OCI-LY3 (cell line): ENCODE data around the gene LGALS14.

Experiments
- EZH2phosphoT487 ChIP-seq: fragments of 200-600 bp; shearing (Covaris generic); IDR thresholded peaks from 2 replicates; pipeline ENCODE4 v1.6.1; 2018; ENCODE audit warnings: antibody characterized with exemption, mixed run types, low read depth
- TF ChIP-seq, protein P1 (sequence below): fragments of 200-600, 300-600 bp; sonication (generic); IDR thresholded peaks from 2 replicates; pipeline ENCODE4 v1.5.1; 2014; ENCODE audit warnings: antibody characterized with exemption, low read length, low read depth

DNA sequence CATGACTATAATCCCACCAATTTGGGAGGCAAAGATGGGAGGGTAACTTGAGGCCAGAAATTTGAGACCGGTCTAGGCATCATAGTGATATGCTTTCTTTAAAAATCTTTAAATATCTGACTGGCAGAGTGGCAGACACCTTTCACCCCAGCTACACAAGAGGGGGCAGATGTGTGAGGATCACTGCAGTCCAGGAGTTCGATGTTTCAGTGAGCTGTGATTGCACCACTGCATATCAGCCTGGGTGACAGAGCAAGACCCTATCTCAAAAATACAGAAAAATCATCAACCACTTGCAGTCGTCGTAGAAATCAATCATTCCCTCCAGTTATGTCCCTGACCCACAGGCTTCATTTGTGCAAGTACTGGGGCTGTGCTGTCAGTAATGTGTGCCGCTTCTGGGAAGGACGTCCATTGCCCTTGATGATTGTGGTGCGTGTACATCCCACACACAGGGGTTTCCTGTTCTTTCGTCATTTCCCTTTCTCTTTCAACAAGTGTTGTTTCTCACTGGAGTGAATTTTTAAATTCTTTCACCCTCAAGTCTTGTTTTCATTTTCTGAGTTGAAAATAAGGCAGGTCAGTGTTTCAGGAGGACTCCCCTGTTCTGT, 1.4 kb downstream of the LGALS14 start:
- TF ChIP-seq, protein P1, sequence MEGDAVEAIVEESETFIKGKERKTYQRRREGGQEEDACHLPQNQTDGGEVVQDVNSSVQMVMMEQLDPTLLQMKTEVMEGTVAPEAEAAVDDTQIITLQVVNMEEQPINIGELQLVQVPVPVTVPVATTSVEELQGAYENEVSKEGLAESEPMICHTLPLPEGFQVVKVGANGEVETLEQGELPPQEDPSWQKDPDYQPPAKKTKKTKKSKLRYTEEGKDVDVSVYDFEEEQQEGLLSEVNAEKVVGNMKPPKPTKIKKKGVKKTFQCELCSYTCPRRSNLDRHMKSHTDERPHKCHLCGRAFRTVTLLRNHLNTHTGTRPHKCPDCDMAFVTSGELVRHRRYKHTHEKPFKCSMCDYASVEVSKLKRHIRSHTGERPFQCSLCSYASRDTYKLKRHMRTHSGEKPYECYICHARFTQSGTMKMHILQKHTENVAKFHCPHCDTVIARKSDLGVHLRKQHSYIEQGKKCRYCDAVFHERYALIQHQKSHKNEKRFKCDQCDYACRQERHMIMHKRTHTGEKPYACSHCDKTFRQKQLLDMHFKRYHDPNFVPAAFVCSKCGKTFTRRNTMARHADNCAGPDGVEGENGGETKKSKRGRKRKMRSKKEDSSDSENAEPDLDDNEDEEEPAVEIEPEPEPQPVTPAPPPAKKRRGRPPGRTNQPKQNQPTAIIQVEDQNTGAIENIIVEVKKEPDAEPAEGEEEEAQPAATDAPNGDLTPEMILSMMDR = no peak
- no peak for TF ChIP-seq EZH2phosphoT487
